ENCODE measurements around the gene RGS1. TPM values are rescaled to one million over a fixed set of nuclear protein-coding genes. Genes with fewer than 3 reads are reported as not detected.

The RGS1 gene
- polyA plus RNA-seq, 4 donors, result 2.0 to 8.5 (median 2.6) TPM

DNA sequence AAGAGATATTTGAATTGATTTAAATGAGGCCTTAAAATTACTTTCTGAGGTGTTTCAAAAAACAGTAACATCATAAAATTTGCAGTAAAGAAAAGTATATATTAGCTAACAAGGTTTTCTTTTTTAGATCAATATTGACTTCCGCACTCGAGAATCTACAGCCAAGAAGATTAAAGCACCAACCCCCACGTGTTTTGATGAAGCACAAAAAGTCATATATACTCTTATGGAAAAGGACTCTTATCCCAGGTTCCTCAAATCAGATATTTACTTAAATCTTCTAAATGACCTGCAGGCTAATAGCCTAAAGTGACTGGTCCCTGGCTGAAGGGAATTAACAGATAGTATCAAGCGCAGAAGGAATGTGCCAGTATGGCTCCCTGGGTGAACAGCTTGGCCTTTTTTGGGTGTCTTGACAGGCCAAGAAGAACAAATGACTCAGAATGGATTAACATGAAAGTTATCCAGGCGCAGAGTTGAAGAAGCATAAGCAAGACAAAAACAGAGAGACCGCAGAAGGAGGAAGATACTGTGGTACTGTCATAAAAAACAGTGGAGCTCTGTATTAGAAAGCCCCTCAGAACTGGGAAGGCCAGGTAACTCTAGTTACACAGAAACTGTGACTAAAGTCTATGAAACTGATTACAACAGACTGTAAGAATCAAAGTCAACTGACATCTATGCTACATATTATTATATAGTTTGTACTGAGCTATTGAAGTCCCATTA is 3.6 kb downstream of the RGS1 start:
- no peak for DNase-seq (ENCODE audit: low read depth in 4 of 4, low spot score in 3 of 4)

DNA sequence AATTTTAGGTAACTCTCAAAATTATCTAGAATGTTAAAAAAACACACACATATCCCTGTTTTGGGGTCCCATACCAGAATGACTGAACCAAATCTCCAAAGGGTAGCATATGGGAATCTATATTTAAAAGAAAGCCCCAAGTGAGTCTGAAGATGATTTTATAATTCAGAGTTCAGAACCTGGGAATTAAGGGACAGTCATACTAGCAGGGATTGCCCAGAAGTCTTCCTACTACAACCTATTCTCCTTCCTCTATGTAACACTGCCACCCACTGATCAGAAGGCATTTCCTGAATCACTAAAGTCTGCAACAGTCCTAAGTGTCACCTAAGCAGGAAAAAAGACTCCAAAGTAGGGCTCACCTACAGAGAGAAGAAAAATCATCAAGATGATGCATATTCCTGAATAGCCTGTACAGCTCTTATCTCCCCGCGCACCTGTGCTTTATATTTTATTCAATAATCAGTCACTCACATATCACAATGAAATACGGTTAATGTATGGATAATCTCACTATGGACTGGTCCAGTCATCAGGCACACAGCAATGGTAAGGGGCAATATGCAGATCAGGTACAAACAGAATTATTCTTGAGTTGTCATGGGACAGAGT is 4.9 kb downstream of the RGS1 start:
- DNase-seq (ENCODE audit: low read depth in 4 of 4, low spot score in 3 of 4), result peak in 2 of 4 donors; percentile 5 to 12

DNA sequence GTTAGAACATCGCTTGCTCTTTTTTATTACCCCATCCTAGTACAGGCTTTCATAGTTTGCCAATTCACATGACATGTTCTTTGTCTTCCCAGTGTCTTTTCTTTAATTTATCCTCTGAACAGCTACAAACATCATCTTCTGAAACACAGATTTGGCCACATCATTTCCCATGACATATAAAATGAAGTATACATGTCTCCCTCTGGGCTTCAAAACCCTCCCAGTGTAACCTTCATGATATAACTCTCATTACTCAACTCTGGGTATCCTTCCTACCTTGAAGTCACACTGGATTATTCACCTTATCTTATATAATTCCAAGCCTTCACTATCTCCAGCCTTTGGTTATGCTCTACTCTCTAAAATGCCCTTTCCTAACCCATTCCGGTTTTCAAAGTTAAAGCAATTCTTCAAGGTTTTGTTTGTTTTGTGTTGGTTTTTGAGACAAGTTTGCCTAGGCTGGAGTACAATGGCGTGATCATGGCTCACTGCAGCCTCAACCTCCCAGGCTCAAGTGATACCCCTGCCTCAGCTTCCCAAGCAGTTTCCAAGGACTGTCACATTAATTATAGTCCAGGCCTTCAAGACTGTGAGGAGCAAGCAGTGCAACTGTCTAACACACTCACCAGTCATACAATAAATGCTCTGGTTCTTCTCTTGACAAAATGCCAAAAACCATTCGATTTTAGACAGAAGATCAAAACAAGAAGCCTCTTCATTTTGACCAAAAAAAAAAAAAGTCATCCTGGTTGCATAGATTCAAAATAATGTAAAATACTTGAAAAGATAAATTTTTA is 5.8 kb downstream of the RGS1 start:
- DNase-seq (ENCODE audit: low read depth in 4 of 4, low spot score in 3 of 4), result no peak

DNA sequence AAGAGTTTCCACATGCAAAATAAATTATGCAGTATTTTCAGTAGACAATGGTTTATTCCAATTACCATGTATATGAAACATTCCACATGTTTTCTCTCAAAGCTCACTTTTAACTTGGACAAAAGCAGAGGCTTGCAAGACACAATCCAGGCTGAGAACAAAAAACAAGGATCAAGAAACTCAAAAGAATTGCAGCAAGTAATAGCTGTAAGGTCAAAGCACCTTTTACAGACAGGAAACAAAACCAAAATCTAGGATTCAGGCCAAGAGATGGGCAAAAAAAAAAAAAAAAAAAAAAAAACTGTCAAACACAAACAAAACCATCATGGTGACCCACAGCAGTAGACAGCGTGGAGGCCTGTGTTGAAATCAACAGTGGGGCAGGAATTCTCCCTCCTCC is 9.3 kb downstream of the RGS1 start:
- no peak for DNase-seq (ENCODE audit: low read depth in 4 of 4, low spot score in 3 of 4)

DNA sequence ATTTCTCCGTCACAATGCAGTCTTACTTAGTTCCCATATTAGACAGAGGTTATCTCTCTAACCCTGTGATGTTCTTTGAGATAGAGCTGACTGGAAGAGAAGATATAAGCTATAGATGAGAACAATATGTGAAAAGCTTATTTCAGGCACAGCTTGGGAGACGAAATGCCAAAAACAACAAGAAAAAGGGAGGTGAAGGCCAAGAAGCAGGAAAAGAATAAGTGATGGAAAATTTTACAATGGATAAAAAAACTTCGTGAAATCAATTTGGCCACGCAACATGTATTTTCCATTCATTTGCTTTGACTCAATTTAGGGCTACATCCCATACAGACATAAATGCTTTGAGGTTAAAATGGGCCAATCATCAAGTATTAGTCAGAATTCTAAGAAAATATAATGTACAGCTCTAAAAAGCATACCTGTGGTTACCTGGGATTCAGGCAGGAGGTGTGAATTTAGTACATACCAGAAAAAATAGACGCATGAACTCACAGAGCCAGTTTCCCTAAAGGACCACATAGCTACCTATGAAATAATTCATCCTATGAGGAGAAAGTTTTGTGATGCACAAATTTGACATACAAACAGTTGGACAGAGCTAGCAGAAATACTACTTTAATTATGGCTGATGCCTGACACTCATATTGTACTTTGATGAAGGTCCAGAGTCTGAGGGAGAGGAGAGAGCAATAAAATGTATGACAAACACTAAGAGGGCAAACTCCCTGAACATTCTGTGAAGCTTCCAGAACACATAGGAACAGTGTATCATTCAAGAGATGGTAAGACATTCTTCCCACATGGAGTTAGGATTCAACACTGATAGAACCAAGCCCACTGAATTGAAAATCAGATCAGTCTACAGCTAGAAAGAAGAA is 12.1 kb downstream of the RGS1 start:
- no peak for DNase-seq (ENCODE audit: low read depth in 4 of 4, low spot score in 3 of 4)

DNA sequence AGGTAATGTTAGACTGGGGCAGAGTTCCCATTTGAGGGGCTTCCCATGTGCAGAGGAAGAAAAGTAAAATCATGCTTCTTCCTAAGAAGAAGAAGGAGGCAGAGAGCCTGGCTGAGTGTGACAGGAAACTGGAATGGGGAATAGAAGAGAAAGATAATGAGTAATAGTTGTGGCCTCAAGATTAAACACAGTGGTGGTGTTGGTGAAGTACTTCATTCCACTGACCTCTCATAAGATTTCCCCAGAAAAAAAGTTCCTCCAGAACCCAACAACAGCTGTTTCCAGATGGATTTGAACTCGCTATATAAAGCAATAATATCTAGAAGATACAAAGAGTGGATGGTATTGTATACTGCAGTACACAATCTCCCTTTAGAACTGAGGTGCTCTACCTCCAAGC is 13.0 kb downstream of the RGS1 start:
- DNase-seq (ENCODE audit: low read depth in 4 of 4, low spot score in 3 of 4), result no peak

DNA sequence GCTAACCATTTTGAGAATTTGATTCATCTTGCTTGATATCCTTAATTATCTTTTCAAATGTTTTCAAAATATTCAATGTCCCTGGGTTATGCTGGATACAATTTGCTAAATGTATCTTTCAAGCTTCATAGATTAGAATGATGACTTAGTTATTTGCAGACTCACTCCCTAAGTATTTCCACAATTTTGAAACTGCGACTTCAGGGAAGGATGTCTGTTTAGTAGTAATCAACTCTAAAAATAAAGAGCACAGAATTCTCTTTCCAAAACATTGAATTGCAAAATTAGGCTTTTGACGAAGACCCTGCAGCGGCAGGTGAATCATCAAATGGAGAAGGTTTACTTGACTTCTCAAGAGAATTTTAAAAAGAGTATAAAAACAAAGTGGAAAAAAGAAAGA is 14.2 kb downstream of the RGS1 start:
- DNase-seq (ENCODE audit: low read depth in 4 of 4, low spot score in 3 of 4), result no peak

DNA sequence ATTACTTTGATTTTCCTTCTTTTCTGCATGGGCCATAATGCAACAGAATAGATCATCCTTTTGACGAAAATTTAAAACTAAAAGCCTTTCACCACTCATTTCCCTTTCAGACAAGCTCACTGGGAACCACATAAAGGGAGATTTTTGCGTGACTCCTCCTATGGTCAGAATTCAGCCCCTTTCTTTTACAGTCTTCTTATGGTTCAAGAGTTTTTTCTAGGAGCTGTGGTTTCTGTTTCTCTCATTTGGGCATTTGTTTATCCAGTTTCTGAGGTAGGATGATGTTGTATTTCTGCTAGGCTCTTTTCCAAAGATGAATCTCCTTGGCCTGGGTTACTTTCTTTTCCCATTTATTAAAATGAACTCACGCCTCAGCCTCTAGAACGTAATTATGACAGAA is 16.9 kb downstream of the RGS1 start:
- DNase-seq (ENCODE audit: low read depth in 4 of 4, low spot score in 3 of 4), result no peak

DNA sequence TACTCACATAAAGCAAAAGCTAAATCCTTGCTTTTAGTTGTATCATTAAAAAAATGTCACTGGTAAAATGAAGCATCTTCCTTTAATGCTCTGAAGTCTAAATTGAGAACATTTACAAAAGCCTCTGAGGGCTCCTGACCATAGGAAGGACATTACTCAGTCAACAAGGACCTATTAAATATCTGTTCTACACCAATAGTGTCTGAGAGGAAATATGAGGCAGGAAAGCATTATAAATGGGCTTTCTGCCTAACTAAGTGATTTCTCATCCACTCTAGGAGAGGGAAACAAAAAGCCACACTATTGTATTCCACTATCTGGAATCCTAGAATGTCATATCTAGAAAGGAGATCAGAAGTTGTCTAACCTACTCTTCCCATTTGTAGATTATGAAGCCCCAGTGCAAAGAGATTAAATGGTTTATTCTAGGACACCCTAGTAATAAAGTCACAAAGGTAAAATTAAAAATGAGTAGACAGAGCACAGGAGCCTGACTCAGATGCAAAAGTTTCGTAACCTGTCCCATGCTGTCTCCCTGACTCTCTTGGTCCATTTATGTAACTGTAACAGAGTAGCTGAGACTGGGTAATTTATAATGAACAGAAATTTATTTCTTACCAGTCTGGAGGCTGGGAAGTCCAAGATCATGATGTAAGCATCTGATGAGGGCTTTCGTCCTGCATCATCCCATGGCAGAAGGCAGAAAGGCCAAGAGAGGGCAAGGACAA is 17.6 kb downstream of the RGS1 start:
- no peak for DNase-seq (ENCODE audit: low read depth in 4 of 4, low spot score in 3 of 4)

DNA sequence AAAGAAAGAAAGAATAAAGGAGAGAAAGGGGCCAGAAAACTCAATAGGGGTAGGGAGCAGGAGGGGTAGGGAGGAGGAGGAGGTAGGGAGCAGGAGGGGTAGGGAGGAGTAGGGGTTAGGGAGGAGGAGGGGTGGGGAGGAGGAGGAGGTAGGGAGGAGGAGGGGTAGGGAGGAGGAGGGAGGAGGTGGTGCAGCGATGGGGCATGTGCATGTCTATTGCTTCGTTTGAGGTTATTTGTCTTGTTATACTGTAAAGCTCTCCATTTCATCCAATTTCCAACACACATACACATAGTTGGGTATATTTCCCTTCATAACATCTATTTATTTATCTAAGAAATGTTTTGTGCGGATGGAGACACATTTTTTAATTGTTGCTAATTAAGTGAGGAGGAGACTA is 19.7 kb downstream of the RGS1 start:
- no peak for DNase-seq (ENCODE audit: low read depth in 4 of 4, low spot score in 3 of 4)

DNA sequence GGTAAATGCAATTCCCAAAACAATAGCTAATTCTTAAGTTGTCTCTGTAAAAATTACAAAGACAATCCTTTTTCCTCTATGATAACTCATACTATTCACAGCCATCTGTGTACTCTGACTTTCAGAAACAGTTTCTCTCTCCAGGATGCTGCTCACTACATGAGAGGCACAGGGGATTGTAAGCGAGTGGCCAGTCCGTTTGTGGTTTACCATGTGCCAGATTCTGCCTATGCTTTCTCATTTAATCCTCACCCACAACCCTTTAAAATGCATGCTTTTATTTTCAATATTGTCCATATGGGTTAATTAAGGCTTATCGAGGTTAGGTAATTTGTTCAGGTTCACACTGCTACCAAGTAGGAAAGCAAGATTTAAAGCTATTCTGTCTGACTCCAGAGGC is 23.0 kb downstream of the RGS1 start:
- DNase-seq (ENCODE audit: low read depth in 4 of 4, low spot score in 3 of 4), result no peak

DNA sequence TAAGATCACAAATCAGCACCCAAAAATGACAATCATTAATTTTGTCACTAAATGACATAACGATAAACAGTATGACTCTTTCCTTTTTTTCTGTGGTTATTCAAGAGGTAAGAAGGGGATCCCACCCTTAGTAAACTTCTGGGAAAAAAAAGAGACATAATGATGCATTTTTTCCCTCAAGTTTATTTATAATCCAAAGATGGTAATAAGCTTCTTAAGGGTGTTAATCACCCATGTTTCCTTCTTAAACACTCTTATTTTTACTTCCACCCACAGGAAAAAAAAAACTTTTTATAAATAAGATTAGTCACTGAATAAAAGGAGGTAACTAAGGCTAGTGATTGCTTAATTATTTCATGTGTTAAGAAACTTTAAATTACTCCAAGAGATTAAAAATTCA is 24.7 kb downstream of the RGS1 start:
- DNase-seq (ENCODE audit: low read depth in 4 of 4, low spot score in 3 of 4), result no peak

DNA sequence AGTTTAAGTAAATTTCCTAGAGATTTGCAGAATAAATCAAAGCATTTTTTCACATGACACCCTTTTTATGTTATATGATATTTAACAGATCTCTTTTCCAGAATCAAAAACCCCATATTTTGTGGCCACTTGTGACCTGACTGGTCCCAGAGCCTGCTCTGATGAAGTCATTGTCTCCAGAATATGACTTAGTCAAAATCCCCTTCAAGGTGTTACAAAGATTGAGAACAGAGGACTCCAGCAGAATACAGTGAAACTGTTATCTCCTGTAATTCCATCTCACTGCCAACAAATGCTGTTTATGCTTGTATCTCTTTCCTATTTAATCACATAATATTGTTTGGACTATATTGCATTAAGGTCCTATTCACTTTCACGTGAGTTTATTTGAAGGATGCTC is 25.6 kb downstream of the RGS1 start:
- no peak for DNase-seq (ENCODE audit: low read depth in 4 of 4, low spot score in 3 of 4)

DNA sequence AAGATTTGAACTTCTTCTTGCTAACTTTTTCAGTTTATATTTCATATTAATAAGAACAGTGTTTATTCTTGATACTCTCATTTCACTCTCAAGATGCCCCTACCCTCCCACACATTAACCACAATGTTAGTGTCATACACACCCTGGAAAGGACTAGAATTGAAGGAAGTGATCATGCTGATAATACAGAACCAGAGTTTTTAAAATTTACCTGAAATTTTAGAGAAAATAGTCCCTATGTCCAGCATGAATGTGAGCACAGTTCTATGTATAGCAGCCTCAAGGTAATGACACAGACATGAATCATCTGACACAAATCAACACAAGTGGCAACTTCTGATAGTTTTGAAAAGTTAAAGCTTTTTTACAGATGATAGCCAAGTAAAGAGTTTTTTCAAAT is 26.0 kb downstream of the RGS1 start:
- DNase-seq (ENCODE audit: low read depth in 4 of 4, low spot score in 3 of 4), result no peak

DNA sequence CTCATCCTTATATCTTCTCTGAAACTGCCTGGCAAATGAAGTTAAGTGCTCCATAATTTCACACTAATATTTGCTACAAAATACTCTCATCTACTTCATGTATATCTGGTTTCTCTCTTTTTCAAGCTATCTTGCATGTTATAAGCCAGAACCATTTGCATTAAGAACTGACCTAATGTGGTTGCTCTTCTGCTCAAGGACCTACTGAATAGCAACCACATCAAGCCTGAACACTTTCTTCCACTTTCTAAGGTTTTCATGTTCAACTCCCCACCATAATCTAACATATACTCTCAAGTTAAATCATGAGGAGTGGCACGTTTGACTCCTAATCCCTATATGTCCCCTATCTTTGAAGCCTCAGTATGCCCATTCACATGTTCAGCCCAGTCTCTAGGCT is 27.2 kb downstream of the RGS1 start:
- DNase-seq (ENCODE audit: low read depth in 4 of 4, low spot score in 3 of 4), result no peak

DNA sequence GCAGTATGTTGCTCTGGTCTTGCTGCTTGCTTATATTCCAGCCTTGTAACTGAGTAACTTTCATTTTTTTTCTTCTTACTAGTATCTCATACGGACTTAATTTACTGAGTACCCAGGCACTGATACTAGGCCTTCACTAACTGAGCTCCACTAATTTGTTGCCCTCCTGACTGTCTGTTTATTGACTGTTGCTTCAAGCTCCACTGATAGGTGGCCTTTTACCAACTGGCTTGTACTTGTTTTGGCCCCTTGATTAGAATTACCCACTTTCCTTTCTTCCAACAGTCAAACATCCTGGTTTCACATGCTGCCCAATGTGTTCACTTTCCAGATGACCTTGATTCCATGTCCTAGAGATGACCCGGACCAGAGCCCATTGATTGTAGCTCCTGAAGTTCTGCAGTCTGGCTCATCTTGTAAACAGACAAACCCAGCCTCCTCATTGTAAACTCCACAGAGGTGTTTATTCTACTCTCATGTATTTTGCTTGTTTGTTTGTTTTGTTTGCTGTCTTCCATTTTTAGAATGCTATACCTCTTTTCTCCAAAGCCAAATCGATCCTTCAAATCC is 27.7 kb downstream of the RGS1 start:
- no peak for DNase-seq (ENCODE audit: low read depth in 4 of 4, low spot score in 3 of 4)

DNA sequence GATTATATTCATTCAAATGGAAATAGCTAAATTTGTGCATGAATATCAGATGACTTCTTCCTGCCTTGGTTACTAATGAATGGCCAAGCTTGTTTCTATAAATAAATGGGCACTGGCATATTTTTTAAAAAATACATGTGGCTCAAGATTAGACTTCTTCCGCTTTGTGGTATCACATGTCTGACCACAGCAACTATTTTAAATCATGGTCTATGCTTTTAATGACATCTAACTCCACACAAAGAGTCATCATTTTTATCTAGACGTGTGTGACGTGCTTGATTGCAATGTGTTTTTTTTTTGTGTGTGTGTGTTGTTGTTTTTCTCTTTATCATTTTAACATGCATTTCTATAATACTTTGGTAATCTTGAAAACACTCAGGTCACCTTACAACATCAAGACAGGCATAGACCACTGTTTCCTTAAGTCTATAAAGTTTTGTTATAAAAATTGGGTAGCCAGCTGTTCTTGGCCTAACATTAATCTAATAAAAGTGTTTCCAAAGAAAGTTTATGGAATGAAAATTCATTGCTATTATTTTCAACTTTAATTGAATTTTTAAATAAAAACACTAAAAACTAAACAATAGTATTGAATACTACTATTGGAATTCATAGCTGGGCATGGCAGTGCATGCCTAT is 29.5 kb downstream of the RGS1 start:
- no peak for DNase-seq (ENCODE audit: low read depth in 4 of 4, low spot score in 3 of 4)

DNA sequence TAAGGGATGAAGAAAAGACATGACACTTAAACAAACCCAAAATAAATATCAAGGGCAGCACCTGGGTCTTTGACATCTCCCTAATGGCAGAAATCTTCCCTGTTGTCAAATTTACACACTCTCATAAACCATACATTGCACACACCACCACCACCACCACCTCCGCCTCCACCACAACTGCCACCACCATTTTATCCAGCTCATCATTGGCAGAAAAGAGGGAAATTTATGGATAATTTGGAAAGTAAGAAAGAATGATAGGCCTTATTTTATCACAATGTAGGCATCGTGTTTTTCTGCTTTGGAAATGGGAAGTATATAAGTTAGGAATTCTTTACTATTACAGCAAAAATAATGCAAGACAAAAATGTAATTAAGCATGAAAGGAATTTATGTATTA is 33.1 kb downstream of the RGS1 start:
- DNase-seq (ENCODE audit: low read depth in 4 of 4, low spot score in 3 of 4), result no peak
